ENCODE results near the gene FGF2.
"Not testable (repeated sequence)": the region's sequence is repeated elsewhere in the genome, so short reads cannot be mapped to it uniquely, and the experiment has no call there.

FGF2 gene

DNA sequence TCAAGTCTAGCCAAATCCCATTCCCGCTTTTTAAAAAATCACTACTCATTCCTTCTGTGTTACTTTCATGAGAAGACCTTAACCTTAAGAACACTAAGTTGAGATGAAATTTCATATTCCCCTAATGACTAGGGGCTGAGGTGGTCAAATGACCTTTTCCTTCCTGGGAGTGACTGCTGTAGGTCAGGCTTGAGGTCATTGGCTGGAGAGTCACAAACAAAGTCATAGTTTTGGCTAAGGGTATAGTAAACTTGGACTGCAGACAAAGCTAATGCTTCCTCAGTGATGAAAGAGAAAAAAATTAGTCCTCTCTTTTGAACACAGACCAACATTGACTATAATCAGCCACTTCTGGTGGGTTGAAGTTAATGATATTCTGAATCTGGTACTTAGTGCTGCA, 16.0 kb upstream of the FGF2 start:
- intact Hi-C loops (cut with DNase I) = no loop called here
- DNase-seq = no peak

DNA sequence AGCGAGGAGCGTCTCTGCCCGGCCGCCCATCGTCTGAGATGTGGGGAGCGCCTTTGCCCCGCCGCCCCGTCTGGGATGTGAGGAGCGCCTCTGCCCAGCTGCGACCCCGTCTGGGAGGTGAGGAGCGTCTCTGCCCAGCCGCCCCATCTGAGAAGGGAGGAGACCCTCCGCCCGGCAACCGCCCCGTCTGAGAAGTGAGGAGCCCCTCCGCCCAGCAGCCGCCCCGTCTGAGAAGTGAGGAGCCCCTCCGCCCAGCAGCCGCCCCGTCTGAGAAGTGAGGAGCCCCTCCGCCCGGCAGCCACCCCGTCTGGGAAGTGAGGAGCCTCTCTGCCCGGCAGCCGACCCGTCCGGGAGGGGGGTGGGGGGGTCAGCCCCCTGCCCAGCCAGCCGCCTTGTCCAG, 14.8 kb upstream of the FGF2 start:
- DNase-seq; intact Hi-C loops (cut with DNase I): not testable (repeated sequence)

DNA sequence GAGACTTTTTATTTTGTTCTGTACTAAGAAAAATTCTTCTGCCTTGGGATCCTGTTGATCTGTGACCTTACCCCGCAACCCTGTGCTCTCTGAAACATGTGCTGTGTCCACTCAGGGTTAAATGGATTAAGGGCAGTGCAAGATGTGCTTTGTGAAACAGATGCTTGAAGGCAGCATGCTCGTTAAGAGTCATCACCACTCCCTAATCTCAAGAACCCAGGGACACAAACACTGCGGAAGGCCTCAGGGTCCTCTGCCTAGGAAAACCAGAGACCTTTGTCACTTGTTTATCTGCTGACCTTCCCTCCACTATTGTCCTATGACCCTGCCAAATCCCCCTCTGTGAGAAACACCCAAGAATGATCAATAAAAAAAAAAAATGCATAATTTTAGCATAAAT, 13.8 kb upstream of the FGF2 start:
- DNase-seq; intact Hi-C loops (cut with DNase I): not testable (repeated sequence)

DNA sequence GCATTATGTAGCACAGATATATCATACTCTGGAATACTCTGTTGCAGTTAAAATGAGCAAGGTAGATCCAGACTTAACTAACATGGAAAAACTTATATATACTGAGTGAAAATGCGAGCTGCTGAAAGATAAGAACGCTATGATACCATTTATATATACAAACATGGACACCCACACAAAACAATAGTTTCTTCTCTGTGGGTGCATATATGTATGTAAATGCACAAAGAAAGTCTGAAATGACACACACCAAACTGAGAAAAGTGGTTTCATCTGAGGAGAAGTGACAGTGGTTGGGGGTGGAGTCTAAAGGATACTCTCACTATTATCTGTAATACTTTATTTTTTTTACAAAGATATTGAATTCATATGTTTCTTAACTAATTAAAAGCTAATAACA, 12.2 kb upstream of the FGF2 start:
- intact Hi-C loops (cut with DNase I) = no loop called here
- DNase-seq = no peak

DNA sequence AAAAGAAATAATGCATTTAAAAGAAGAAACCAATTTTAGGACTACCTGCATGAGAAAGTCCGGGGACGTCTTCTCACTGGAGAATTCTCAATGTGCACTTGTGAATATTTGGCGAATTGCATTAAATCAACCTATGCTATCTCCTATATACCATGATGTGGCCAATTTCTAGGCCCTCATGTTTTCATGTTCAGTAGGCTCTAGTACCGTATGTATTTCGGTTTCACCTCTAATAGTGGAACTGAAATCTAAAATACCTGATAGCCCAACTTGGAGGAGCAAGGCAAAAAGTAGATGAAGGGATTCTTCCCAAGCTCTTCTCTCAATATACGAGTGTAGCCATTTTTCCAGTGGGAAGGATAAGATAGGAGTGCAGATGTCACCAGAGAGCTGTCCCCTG, 11.4 kb upstream of the FGF2 start:
- no peak for DNase-seq
- intact Hi-C loops (cut with DNase I) = no loop called here

DNA sequence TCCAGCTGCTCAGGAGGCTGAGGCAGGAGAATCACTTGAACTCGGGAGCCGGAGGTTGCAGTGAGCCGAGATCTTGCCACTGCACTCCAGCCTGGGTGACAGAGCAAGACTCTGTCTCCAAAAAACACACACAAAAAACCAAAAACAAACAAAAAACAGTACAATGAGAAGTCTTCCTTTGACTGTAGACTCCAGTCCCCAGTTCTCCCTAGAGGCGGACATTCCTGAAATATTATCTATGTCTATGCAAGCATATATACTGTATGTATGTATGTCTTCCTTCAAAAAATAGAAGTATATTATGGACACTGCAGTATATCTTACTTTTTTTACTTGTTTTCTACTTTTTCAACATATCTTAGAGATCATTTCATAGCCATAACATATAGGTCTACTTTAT, 10.2 kb upstream of the FGF2 start:
- intact Hi-C loops (cut with DNase I) = no loop called here
- DNase-seq = no peak

DNA sequence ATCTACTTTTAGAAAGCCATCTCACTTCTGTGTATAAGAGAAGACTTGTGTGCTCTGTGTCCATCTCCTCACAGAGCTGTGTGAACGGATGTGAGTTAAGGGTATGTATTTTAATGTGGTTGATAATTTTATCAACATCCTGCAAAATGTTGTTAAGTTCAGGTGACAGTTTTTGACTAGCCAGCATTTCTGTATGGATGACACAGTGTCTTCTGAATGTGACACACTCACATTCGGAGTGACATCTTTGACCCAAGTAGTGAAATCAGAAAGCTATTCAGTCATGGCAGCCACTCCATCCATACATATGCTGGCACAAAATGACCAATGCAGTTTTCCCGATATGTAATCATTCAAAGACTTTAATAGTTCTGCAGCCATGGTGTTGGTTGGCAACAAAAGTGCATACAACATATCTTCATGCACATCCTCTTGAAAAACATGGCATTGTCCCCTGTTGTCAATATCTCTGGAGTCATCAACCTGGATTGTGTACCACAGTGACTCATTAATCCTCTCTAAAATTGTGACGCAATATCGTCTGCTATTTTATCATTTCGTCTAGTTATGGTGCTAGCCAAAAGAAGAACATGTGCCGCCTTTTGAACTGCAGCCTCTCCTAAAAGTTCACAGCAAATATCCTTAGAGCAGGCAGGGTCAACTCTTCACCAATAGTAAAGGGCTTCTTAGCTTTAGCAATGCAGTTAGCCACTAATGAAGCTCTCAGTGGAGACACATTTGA, 6.8 kb upstream of the FGF2 start:
- intact Hi-C loops (cut with DNase I) = no loop called here
- DNase-seq = no peak

DNA sequence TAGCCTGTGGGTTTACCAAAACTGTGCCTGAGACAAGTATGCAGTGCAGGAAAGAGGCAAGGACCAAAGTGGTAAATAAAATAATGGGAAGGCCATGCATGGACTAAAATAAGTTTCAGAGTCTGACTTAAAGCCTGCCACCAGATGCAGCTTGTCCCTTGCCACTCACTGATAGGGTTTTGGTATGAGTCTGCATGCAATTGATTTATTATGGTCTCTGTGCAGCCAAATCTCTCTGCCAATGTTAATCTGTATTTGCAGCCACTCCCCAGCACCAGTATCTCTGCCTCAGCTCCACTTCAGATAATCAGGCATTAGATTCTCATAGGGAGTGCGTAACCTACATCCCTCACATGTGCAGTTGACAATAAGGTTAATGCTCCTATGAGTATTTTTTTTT, 5.5 kb upstream of the FGF2 start:
- no peak for DNase-seq
- intact Hi-C loops (cut with DNase I) = no loop called here

DNA sequence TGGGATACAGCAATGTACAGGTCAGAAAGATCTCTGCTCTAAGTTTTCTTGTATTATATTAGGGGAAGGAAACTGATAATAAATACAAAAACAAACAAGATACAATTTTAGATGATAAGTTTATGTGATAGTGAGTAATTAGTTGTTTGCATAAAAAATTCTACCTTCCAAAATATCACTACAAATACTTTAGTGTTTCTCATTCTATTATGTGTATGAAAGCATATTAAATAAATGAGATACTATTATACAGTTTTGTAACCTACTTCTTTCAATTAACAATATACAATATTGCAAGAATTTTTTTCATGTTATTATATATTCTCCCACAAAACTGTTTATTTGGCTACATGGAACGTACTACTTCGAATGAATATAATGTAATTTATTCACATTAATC, 4.2 kb upstream of the FGF2 start:
- no peak for DNase-seq
- intact Hi-C loops (cut with DNase I) = no loop called here

DNA sequence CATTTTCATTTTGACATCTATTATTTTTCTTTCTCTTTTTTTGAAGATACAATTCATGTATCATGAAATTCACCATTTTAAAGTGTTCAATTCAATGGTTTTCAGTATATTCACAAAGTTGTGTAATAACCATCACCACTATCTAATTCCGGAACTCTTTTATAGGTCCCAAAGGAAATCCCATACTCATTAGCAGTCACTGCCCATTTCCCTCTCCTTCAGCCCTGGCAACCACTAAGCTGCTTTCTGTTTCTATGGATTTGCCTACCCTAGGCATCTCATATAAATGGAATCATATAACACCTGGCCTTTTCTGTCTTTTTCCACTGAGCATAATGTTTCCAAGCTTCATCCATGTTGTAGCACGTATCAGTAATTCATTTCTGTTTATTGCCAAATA, 3.2 kb upstream of the FGF2 start:
- no peak for DNase-seq
- intact Hi-C loops (cut with DNase I) = no loop called here

DNA sequence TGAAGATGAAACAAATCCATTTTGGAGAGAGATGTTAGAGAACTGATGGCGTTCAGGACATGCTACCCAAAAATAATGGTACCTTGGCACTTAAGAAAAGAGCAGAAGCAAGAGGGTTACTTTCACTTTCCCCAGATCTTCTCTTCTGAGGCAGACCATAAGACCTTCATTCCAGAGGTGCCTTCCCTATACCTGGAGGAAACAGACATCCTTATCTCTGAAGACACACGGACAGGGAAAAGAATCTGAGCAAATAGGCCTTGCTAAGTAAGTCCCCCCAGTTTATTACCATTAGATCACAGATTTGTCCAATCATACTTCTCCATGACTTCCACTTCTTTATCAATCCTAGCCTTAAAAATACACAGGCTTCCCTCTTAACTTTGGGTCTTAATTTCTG, 2.0 kb upstream of the FGF2 start:
- intact Hi-C loops (cut with DNase I) = no loop called here
- no peak for DNase-seq

DNA sequence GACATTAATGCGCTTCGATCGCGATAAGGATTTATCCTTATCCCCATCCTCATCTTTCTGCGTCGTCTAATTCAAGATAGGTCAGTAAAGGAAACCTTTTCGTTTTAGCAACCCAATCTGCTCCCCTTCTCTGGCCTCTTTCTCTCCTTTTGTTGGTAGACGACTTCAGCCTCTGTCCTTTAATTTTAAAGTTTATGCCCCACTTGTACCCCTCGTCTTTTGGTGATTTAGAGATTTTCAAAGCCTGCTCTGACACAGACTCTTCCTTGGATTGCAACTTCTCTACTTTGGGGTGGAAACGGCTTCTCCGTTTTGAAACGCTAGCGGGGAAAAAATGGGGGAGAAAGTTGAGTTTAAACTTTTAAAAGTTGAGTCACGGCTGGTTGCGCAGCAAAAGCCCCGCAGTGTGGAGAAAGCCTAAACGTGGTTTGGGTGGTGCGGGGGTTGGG, 528 bp upstream of the FGF2 start:
- intact Hi-C loops (cut with DNase I) = no loop called here
- DNase-seq = no peak

DNA sequence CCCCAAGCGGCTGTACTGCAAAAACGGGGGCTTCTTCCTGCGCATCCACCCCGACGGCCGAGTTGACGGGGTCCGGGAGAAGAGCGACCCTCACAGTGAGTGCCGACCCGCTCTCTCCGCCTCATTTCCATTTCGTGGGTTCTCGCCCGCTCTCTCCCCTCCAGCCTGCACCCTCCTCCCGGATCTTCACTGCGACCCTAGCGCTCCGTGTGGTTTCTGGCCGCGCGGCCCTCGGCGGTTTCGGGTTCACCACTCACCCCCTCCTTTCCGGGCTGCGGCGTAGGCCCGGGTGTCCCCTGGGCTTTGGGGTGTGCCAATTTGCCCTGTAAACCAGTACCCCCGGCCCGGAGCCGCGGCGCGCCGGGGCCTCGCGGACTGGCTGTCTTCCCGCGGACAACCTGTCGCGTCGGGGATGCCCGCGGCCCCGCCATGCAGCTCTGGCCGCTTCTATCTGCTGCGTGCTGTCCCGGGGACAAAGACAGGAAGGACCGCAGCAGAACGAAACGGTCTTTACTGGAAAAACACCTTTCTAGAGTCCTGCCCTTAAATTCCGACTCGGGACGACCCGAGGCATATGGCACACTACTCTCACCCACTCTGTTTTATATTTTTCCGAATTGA, 737 bp downstream of the FGF2 start:
- peak in 35 of 42 donors; percentile 5 to 54 (median 21) for DNase-seq

DNA sequence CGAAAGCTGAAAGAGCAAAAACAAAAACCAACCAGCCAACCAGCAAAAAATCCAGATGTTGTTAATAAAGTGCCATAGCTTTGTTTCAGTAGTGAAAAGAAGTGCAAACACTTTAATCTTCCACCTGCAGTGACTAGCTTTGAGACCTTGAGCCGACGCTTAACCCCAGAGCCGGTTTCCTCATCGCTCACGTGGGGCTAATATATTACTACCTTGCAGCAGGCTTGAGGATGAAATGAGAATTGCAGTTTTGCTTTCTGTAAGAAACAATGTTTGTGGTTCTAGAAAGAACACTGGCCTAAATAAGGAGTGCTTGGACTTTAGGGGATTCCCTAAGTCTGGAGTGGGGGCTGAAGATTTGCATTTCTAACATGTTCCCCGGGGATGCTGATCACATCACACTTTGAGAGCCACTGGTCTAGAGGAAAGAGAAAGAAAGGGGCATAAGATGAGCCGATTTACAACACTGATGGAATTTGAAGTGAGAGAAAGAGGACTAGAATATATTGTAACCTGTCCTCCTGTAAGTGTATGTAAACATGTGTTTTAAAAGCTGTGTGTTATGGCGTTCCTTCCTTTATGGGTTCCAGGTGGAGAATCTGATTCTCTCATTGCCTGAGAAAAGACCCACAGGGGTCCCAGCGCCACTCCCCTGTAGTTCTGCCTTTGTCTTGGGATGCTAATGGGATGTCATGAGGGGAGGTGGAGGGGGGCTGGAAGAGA, 1.4 kb downstream of the FGF2 start:
- intact Hi-C loops (cut with DNase I) = no loop called here
- DNase-seq = no peak

More for the DNA sequence above, 737 bp downstream of the FGF2 start:
- intact Hi-C loops (cut with DNase I) = no loop called here

DNA sequence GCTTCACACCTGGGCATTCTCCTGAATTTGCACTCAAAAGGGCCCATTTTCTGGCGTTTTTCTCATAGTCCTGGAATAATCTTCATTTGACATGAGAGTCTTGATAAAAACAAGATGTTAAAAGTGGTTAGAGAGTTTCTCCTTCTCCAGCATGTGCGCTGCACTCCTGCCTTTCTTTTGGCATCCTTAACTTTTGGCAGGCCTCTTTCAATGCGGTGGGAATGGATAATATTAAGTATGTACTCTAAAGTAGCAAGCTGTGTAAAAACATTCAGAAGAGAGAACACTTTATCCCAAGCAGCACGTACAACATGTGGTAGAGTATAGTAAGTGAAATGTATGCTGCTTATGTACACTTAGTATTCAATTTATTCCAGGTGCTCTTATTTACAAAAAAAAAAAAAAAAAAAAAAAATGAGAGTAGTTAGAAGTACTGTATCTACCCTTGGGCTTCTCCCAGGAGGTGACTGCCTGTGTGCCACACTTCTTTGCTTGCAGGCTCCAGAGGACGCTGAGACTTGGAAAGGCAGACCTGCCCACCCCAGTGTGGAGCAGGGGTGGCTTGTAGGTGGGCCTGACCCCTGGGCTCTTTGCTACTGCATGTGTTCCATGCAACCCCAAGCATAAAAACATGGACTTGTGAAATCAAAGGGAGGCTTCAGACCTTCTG, 3.9 kb downstream of the FGF2 start:
- no peak for DNase-seq
- intact Hi-C loops (cut with DNase I) = no loop called here

DNA sequence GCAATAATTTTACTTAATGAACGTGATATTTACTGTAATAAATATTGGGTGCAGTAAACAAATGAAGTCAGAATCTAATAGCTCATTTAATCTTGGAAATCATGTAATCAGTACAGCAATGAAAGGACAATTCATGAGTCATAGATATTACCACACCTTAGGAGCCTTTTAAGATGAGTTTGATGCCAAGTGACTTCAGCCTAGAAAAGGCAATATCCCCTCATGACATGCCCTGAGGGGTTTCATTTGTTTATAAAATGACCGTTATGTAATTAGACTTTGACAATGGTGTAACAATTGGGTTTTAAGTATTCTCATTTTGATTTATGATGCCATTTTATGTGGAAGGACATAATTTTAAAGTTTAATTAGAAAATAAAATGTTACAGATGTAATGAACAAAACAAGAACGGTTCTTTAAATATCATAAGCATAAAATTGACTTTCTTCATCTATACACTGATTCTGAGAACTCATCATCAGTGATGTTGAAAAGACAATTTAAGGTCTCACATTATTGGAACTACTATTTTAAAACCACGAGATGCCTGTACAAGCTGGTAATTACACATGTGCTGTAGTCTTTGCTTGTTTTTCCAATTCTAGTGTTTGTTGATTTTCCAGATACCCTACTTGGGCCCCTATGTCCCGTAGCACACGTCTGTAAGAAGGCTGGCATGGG, 5.0 kb downstream of the FGF2 start:
- no peak for DNase-seq
- intact Hi-C loops (cut with DNase I) = no loop called here

DNA sequence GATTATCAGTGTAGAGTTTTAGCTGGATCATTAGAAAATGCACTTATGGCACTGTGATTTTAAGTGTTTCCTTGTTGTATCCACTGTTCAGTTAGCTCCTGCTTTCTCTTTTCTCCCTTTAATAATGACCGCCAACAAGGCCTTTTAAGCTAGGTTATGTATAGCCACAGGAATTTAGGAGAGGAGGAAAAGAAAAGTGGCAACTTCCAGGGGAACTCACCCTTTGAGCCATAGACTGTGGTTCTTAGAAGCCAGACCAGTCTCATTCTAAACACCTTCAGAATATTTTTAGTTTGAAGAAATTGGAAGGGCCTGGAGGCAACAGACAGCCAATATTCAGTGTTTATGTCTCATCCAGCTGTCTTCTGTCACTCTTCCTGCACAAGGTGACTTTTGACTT, 6.1 kb downstream of the FGF2 start:
- no peak for DNase-seq
- intact Hi-C loops (cut with DNase I) = no loop called here

DNA sequence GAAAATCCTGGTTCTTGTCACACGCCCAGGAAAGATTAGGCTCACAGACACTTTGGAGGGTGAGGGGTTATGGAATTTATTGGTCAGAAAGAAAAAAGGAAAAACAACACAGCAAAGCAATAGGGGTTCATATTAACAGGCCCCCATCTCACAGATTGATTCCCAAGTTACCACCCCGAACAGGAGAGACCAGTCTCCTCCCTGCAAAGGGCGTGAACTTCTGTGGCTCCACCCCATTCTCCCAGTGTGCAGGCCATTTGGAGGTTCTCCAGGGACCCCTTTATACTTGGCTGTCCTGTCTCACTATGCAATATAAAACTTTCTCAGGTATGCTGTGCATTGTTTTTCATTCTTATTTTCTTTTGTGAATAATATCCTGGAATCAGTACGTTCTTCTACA, 7.4 kb downstream of the FGF2 start:
- intact Hi-C loops (cut with DNase I) = no loop called here
- no peak for DNase-seq

DNA sequence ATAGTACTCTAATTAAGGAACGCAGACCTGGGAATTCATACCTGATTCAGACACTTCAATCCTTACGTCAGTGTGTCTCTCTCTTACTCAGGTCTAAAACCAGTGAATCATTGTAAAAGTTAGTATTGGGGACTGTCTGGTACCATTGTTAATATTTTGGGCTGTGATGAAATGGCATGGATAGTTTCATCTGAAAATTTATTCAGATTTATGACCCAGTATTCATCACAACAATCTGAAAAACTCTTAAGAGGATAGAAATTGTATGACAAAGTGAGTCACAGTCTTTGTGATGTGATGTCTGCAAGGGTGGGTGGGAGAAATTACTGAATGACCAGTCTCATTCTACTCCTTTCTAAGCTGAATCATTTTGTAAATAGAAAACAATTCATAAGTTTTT, 10.3 kb downstream of the FGF2 start:
- no peak for DNase-seq
- intact Hi-C loops (cut with DNase I) = no loop called here
